Measurements from ENCODE around the gene PLCB4.

Gene PLCB4

GRCh38 chr20:9323622-9324021 lies 254.7 kb downstream of the PLCB4 start:
- DNase-seq (ENCODE audit: low spot score): no peak

- no peak for DNase-seq (ENCODE audit: low spot score)
Measured at GRCh38 chr20:9329355-9330101, 260.6 kb downstream of the PLCB4 start.

- DNase-seq (ENCODE audit: low spot score): no peak
Measured at GRCh38 chr20:9330151-9330550, 261.3 kb downstream of the PLCB4 start.

GRCh38 chr20:9331707-9332435 lies 263.0 kb downstream of the PLCB4 start:
- no peak for DNase-seq (ENCODE audit: low spot score)

- no peak for DNase-seq (ENCODE audit: low spot score)
Measured at GRCh38 chr20:9332791-9333479, 264.0 kb downstream of the PLCB4 start.

- no peak for DNase-seq (ENCODE audit: low spot score)
Measured at GRCh38 chr20:9334866-9335265, 266.0 kb downstream of the PLCB4 start.

GRCh38 chr20:9338101-9338500 lies 269.2 kb downstream of the PLCB4 start:
- no peak for DNase-seq (ENCODE audit: low spot score)

GRCh38 chr20:9339708-9340107 lies 270.8 kb downstream of the PLCB4 start:
- DNase-seq (ENCODE audit: low spot score): no peak

- DNase-seq (ENCODE audit: low spot score): no peak
Measured at GRCh38 chr20:9342651-9343050, 273.8 kb downstream of the PLCB4 start.

GRCh38 chr20:9344083-9344920 lies 275.4 kb downstream of the PLCB4 start:
- no peak for DNase-seq (ENCODE audit: low spot score)

GRCh38 chr20:9348316-9348715 lies 279.4 kb downstream of the PLCB4 start:
- no peak for DNase-seq (ENCODE audit: low spot score)

GRCh38 chr20:9348747-9349146 lies 279.9 kb downstream of the PLCB4 start:
- DNase-seq (ENCODE audit: low spot score): no peak

- no peak for DNase-seq (ENCODE audit: low spot score)
Measured at GRCh38 chr20:9349249-9349648, 280.4 kb downstream of the PLCB4 start.

- DNase-seq (ENCODE audit: low spot score): no peak
Measured at GRCh38 chr20:9352739-9353138, 283.9 kb downstream of the PLCB4 start.

GRCh38 chr20:9353180-9353915 lies 284.5 kb downstream of the PLCB4 start:
- no peak for DNase-seq (ENCODE audit: low spot score)

GRCh38 chr20:9353916-9354276 lies 285.0 kb downstream of the PLCB4 start:
- no peak for DNase-seq (ENCODE audit: low spot score)

- DNase-seq (ENCODE audit: low spot score): no peak
Measured at GRCh38 chr20:9354579-9354978, 285.7 kb downstream of the PLCB4 start.

GRCh38 chr20:9358001-9358400 lies 289.1 kb downstream of the PLCB4 start:
- no peak for DNase-seq (ENCODE audit: low spot score)

- DNase-seq (ENCODE audit: low spot score): no peak
Measured at GRCh38 chr20:9359561-9360308, 290.8 kb downstream of the PLCB4 start.

GRCh38 chr20:9360431-9360830 lies 291.5 kb downstream of the PLCB4 start:
- DNase-seq (ENCODE audit: low spot score): no peak

- no peak for DNase-seq (ENCODE audit: low spot score)
Measured at GRCh38 chr20:9363673-9364072, 294.8 kb downstream of the PLCB4 start.

Measured in activated CD4-positive, alpha-beta T cell treated with anti-CD3 and anti-CD28 coated beads, Interleukin-2, Interleukin-4, amounts not matched to agents 100 ng/mL and 50 ng/mL, durations not matched to agents 16 hours and 8 hours (primary cell).